B cell (primary cell): ENCODE data around the gene FLT1. TPM values are rescaled to one million over a fixed set of nuclear protein-coding genes. Genes with fewer than 3 reads are reported as not detected.

ENCODE experiments used
- ATAC-seq: fragments of 200-7000 bp; cut with Tn5 transposase; one replicate; pipeline ENCODE4 v1.10.0; 2021; ENCODE audit warnings: low read depth, mild to moderate bottlenecking, moderate number of reproducible peaks, moderate library complexity
- CTCF ChIA-PET: fragments of 350-600 bp; sonication (Branson Sonifier 250); formaldehyde crosslinking; loops from one replicate; lab custom pipeline; 2021; ENCODE audit warnings: antibody characterized with exemption, inconsistent platforms; lab: Charles Lee
- POLR2A ChIA-PET: fragments of 350-600 bp; sonication (Branson Sonifier 250); formaldehyde crosslinking; loops from one replicate; lab custom pipeline; 2021; ENCODE audit warnings: antibody characterized with exemption; lab: Charles Lee
- DNase-seq: peaks from one replicate; pipeline ENCODE4 v3.0.0; 2013
- H2AFZ ChIP-seq: 2 replicates; pipeline ENCODE4 v1.6.1; 2012; ENCODE audit warnings: mild to moderate bottlenecking, low read depth, low read length; ENCODE audit not compliant: insufficient read depth, poor library complexity, severe bottlenecking
- H3K27ac ChIP-seq, 2 donors: 1 replicate in 1 of 2; 2 replicates in 1 of 2; pipeline ENCODE4 v1.5.1; 2012 to 2013; ENCODE audit warnings: low read length in 2 of 2, mild to moderate bottlenecking in 2 of 2, moderate library complexity in 1 of 2
- H3K27me3 ChIP-seq, 4 experiments: fragments of 200-600 bp in 1 of 4; sonication (generic) in 1 of 4; replicated peaks in 1 of 4; 1 replicate in 2 of 4; 2 replicates in 2 of 4; pipeline versions ENCODE4 v1.6.1 to v1.7.0; 2013 to 2016; ENCODE audit warnings: low read length in 3 of 4, mild to moderate bottlenecking in 2 of 4, mixed read lengths in 1 of 4, moderate library complexity in 1 of 4; ENCODE audit not compliant: insufficient read depth in 4 of 4, control insufficient read depth in 3 of 4; ENCODE audit errors: control extremely low read depth in 1 of 4
- H3K36me3 ChIP-seq, 2 experiments: replicated peaks in 1 of 2; 1 replicate in 1 of 2; 2 replicates in 1 of 2; pipeline versions ENCODE4 v1.6.1 to v1.7.1; 2013; ENCODE audit warnings: low read length in 1 of 2; ENCODE audit not compliant: insufficient read depth in 2 of 2, control insufficient read depth in 1 of 2; ENCODE audit errors: control extremely low read depth in 1 of 2, extremely low read depth in 1 of 2
- H3K4me1 ChIP-seq, 2 donors: fragments of 200-600 bp in 1 of 2; sonication (generic) in 1 of 2; 1 replicate in 1 of 2; 2 replicates in 1 of 2; pipeline versions ENCODE4 v1.5.1 to v1.6.1; 2013 to 2017; ENCODE audit warnings: low read length in 2 of 2; ENCODE audit not compliant: control insufficient read depth in 2 of 2, insufficient read depth in 2 of 2
- H3K4me2 ChIP-seq: replicated peaks from 2 replicates; pipeline ENCODE3; 2012; ENCODE audit warnings: mild to moderate bottlenecking, low read depth, low read length; ENCODE audit not compliant: poor library complexity, severe bottlenecking
- H3K4me3 ChIP-seq, 5 experiments: fragments of 200-600 bp in 1 of 5; sonication (generic) in 1 of 5; 1 replicate in 3 of 5; 2 replicates in 2 of 5; pipeline versions ENCODE4 v1.5.1 to v1.7.0; 2011 to 2016; ENCODE audit warnings: low read length in 4 of 5, mild to moderate bottlenecking in 4 of 5, low read depth in 2 of 5, control low read depth in 1 of 5, moderate library complexity in 1 of 5; ENCODE audit not compliant: insufficient read depth in 1 of 5; ENCODE audit errors: control extremely low read depth in 1 of 5, extremely low read depth in 1 of 5
- H3K79me2 ChIP-seq: fragments of 200-600 bp; sonication (generic); one replicate; pipeline ENCODE4 v1.6.0; 2016; ENCODE audit warnings: low read length; ENCODE audit not compliant: control insufficient read depth, insufficient read depth
- H3K9ac ChIP-seq: fragments of 200-600 bp; sonication (generic); 2 replicates; pipeline ENCODE4 v1.6.1; 2017; ENCODE audit warnings: mild to moderate bottlenecking, low read length, moderate library complexity
- H3K9me3 ChIP-seq, 3 donors: one replicate each; pipeline versions ENCODE4 v1.6.1 to v1.7.1; 2013; ENCODE audit warnings: low read length in 2 of 3; ENCODE audit not compliant: control insufficient read depth in 2 of 3, insufficient read depth in 1 of 3; ENCODE audit errors: control extremely low read depth in 1 of 3
- H4K20me1 ChIP-seq: 2 replicates; pipeline ENCODE4 v1.6.0; 2012; ENCODE audit warnings: mild to moderate bottlenecking, low read length; ENCODE audit not compliant: insufficient read depth, control insufficient read depth, poor library complexity, severe bottlenecking
- H3K27ac Mint-ChIP-seq: one replicate; pipeline ENCODE4 v1.8.0; 2021; ENCODE audit warnings: mixed read lengths
- H3K27me3 Mint-ChIP-seq: one replicate; pipeline ENCODE4 v1.8.0; 2021; ENCODE audit warnings: mixed read lengths
- H3K4me1 Mint-ChIP-seq: one replicate; pipeline ENCODE4 v1.8.0; 2021; ENCODE audit warnings: mixed read lengths
- H3K4me3 Mint-ChIP-seq: one replicate; pipeline ENCODE4 v1.8.0; 2021; ENCODE audit warnings: mixed read lengths
- H3K9me3 Mint-ChIP-seq: one replicate; pipeline ENCODE4 v1.8.0; 2022; ENCODE audit warnings: mixed read lengths; ENCODE audit not compliant: insufficient read depth
- EZH2 ChIP-seq: IDR thresholded peaks from 2 replicates; pipeline ENCODE4 v1.6.1; 2012; ENCODE audit warnings: borderline replicate concordance, low read depth, mild to moderate bottlenecking, moderate library complexity, low read length; ENCODE audit not compliant: insufficient read depth, poor library complexity, severe bottlenecking
- WGBS: methylation state at CpG from one replicate; pipeline ENCODE4 v1.1.5; 2013; ENCODE audit warnings: missing lambda C conversion rate; ENCODE audit not compliant: insufficient coverage; 5-methylcytosine and 5-hydroxymethylcytosine counted together
- intact Hi-C: fragments of 100-400 bp; cut with micrococcal nuclease; formaldehyde crosslinking; loops from one replicate; pipeline ENCODE4 v1.10.0; 2022
- polyA plus RNA-seq: library from polyadenylated mRNA; depleted of rRNA; stranded (reverse); fragments of >200 nt; gene quantifications from 2 replicates; pipeline ENCODE4 v1.2.3, GENCODE V29; 2012
- total RNA-seq, 2 donors: library from RNA; stranded (reverse); fragments of 120-200 nt in 1 of 2; gene quantifications; 1 replicate in 1 of 2; 2 replicates in 1 of 2; pipeline versions ENCODE4 v1.2.3 to v1.2.4, GENCODE V29; 2013 to 2022
- TF ChIP-seq, protein P1 (sequence below): fragments of 200-600 bp; IDR thresholded peaks from one replicate; pipeline ENCODE4 v1.8.0; 2022; ENCODE audit warnings: antibody characterized with exemption, mild to moderate bottlenecking

The FLT1 gene
- total and polyA plus RNA-seq, 2 donors (not counting 1 experiment from before 2014, with no cell fraction given) = 1.1 to 1.2 TPM

- H3K4me2 ChIP-seq = peak overlapping the region; percentile 84
- H3K27ac ChIP-seq = no peak overlapping the region
- no peak overlapping the region for H2AFZ ChIP-seq
- TF ChIP-seq, protein P1, sequence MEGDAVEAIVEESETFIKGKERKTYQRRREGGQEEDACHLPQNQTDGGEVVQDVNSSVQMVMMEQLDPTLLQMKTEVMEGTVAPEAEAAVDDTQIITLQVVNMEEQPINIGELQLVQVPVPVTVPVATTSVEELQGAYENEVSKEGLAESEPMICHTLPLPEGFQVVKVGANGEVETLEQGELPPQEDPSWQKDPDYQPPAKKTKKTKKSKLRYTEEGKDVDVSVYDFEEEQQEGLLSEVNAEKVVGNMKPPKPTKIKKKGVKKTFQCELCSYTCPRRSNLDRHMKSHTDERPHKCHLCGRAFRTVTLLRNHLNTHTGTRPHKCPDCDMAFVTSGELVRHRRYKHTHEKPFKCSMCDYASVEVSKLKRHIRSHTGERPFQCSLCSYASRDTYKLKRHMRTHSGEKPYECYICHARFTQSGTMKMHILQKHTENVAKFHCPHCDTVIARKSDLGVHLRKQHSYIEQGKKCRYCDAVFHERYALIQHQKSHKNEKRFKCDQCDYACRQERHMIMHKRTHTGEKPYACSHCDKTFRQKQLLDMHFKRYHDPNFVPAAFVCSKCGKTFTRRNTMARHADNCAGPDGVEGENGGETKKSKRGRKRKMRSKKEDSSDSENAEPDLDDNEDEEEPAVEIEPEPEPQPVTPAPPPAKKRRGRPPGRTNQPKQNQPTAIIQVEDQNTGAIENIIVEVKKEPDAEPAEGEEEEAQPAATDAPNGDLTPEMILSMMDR = no peak
- no peak for TF ChIP-seq EZH2
- H3K36me3 ChIP-seq = no peaks in the 10 kb centered on the region
- ChIA-PET CTCF (interaction anchor here (1.5 kb wide), 1 partner anchor 9 kb away, joined by 3 read pairs; no protein-coding TSS in a partner anchor), POLR2A (no interaction called here)
- H3K27me3 Mint-ChIP-seq = peaks cover 29% of the 10 kb centered on the region
- H3K4me3 ChIP-seq = no peak overlapping the region
- ATAC-seq = no peak
- H3K9me3 Mint-ChIP-seq = peaks cover 2% of the 10 kb centered on the region
- peaks cover 24 to 31% of the 10 kb centered on the region in 2 donors for H3K4me1 ChIP-seq
- peaks cover 2% of the 10 kb centered on the region for H3K4me1 Mint-ChIP-seq
- H4K20me1 ChIP-seq = no peaks in the 10 kb centered on the region
- 100% methylated on average over 5 of the region's 7 CpGs for WGBS
- no peak for DNase-seq
- intact Hi-C loops = no loop called here
- no peak overlapping the region for H3K9ac ChIP-seq
- no peaks in the 10 kb centered on the region for H3K79me2 ChIP-seq
- H3K27ac Mint-ChIP-seq = no peak overlapping the region
- H3K4me3 Mint-ChIP-seq = peak overlapping the region; percentile 69
- H3K9me3 ChIP-seq = peaks cover 0 to 24% (median 4%) of the 10 kb centered on the region in 3 donors
- H3K27me3 ChIP-seq = peaks cover 3 to 60% (median 38%) of the 10 kb centered on the region in 4 experiments
These were observed 38.7 kb upstream of the FLT1 start for GRCh38 chr13:28533441-28534166.

GRCh38 chr13:28533125-28533436 is 38.2 kb upstream of the FLT1 start:
- TF ChIP-seq EZH2 = peak; percentile 7
- TF ChIP-seq, protein P1 = no peak
- Mint-ChIP-seq H3K4me3 (peak overlapping the region; percentile 69), H3K27me3 (peaks cover 32% of the 10 kb centered on the region), H3K4me1 (peaks cover 6% of the 10 kb centered on the region), H3K27ac (no peak overlapping the region), H3K9me3 (peaks cover 2% of the 10 kb centered on the region)
- Histone ChIP-seq H4K20me1 (no peaks in the 10 kb centered on the region), H3K4me3 (peak overlapping the region in 4 of 5 experiments; percentile 12 to 49 (median 43)), H3K9ac (peak overlapping the region; percentile 60), H3K4me2 (peak overlapping the region; percentile 84), H3K79me2 (no peaks in the 10 kb centered on the region), H3K27me3 (peaks cover 3 to 61% (median 40%) of the 10 kb centered on the region in 4 experiments), H3K36me3 (no peaks in the 10 kb centered on the region), H3K27ac (no peak overlapping the region), H2AFZ (peak overlapping the region; percentile 63), H3K9me3 (peaks cover 0 to 24% (median 4%) of the 10 kb centered on the region in 3 donors), H3K4me1 (peaks cover 27 to 36% of the 10 kb centered on the region in 2 donors)
- POLR2A ChIA-PET = no interaction called here
- 22% methylated on average over 7 of the region's 10 CpGs for WGBS
- ATAC-seq (no peak), DNase-seq (no peak)
- intact Hi-C loops = no loop called here
- CTCF ChIA-PET = no interaction called here
